Esophagus muscularis mucosa (tissue), 4 donors: ENCODE data around the gene SEPTIN10. TPM values are rescaled to one million over a fixed set of nuclear protein-coding genes. Genes with fewer than 3 reads are reported as not detected.
"Not testable (repeated sequence)": the region's sequence is repeated elsewhere in the genome, so short reads cannot be mapped to it uniquely, and the experiment has no call there.

Source experiments
- DNase-seq: peaks from one replicate; pipeline ENCODE4 v3.0.0-alpha.2; 2017; ENCODE audit errors: extremely low spot score
- H3K27ac ChIP-seq, 4 donors: fragments of 200-600 bp; sonication (generic); replicated peaks in 1 of 4; 1 replicate in 3 of 4; 2 replicates in 1 of 4; pipeline ENCODE4 v1.5.1; 2016 to 2019; ENCODE audit warnings: mild to moderate bottlenecking in 1 of 4
- H3K27me3 ChIP-seq, 4 donors: fragments of 200-600 bp; sonication (generic); one replicate each; pipeline versions ENCODE4 v1.5.1 to v1.6.0; 2016 to 2019
- H3K36me3 ChIP-seq, 4 donors: fragments of 200-600 bp; sonication (generic); one replicate each; pipeline ENCODE4 v1.5.1; 2016 to 2019
- H3K4me1 ChIP-seq, 4 donors: fragments of 200-600 bp; sonication (generic); one replicate each; pipeline ENCODE4 v1.5.1; 2016 to 2019
- H3K4me3 ChIP-seq, 4 donors: fragments of 200-600 bp; sonication (generic); 1 replicate in 2 of 4; 2 replicates in 2 of 4; pipeline ENCODE4 v1.5.1; 2016 to 2019; ENCODE audit warnings: mild to moderate bottlenecking in 4 of 4, moderate library complexity in 1 of 4
- H3K9me3 ChIP-seq, 4 donors: fragments of 200-600 bp; sonication (generic); 1 replicate in 3 of 4; 2 replicates in 1 of 4; pipeline ENCODE4 v1.5.1; 2016 to 2019
- EP300 ChIP-seq: sonication (generic); formaldehyde crosslinking; IDR thresholded peaks from one replicate; pipeline ENCODE4 v1.6.1; 2017; ENCODE audit warnings: antibody characterized with exemption
- POLR2A ChIP-seq: fragments of 450-650 bp; IDR thresholded peaks from one replicate; pipeline ENCODE4 v1.6.1; 2017; ENCODE audit warnings: antibody characterized with exemption, moderate library complexity, mild to moderate bottlenecking, low read depth
- POLR2AphosphoS5 ChIP-seq, 2 donors: sonication (generic); formaldehyde crosslinking; IDR thresholded peaks; one replicate each; pipeline ENCODE4 v1.6.1; 2017; ENCODE audit warnings: antibody characterized with exemption in 2 of 2
- WGBS: methylation state at CpG from one replicate; pipeline ENCODE4 v1.1.5; 2018; 5-methylcytosine and 5-hydroxymethylcytosine counted together
- intact Hi-C: fragments of 100-400 bp; cut with DNase I; formaldehyde crosslinking; loops from one replicate; pipeline ENCODE4 v1.15.1; 2023
- total RNA-seq, 4 donors: library from RNA; depleted of rRNA; stranded (reverse); fragments of >200 nt; gene quantifications; one replicate each; pipeline versions ENCODE4 v1.1.0 to v1.2.1, GENCODE V29; 2016
- TF ChIP-seq, protein P1 (sequence below), 3 experiments: fragments of 200-600 bp in 2 of 3; fragments of 450-650 bp in 1 of 3; sonication (generic) in 2 of 3; IDR thresholded peaks; one replicate each; pipeline ENCODE4 v1.5.1; 2017 to 2019; ENCODE audit warnings: antibody characterized with exemption in 3 of 3, mild to moderate bottlenecking in 2 of 3, moderate library complexity in 1 of 3

The SEPTIN10 gene
- total RNA-seq, 4 donors from 2014 or later: 133 to 203 (median 159) TPM

DNA sequence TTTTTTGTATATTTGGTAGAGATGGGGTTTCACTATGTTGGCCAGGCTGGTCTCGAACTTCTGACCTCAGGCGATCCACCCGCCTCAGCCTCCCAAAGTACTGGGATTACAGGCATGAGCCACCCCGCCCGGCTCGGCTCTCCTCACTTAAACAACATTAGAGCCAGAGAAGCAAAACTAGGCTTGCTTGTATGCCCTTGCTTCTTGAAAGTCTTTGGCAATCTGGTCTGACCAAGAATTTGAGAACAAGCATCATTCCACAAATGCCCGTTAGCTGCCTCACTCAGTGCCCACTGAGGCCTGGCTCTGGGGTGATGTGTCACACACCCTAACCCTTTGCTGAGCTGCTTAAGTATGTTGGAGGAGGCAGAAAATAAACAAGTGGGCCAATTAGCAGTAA, 33.9 kb upstream of the SEPTIN10 start:
- TF ChIP-seq, protein P1, sequence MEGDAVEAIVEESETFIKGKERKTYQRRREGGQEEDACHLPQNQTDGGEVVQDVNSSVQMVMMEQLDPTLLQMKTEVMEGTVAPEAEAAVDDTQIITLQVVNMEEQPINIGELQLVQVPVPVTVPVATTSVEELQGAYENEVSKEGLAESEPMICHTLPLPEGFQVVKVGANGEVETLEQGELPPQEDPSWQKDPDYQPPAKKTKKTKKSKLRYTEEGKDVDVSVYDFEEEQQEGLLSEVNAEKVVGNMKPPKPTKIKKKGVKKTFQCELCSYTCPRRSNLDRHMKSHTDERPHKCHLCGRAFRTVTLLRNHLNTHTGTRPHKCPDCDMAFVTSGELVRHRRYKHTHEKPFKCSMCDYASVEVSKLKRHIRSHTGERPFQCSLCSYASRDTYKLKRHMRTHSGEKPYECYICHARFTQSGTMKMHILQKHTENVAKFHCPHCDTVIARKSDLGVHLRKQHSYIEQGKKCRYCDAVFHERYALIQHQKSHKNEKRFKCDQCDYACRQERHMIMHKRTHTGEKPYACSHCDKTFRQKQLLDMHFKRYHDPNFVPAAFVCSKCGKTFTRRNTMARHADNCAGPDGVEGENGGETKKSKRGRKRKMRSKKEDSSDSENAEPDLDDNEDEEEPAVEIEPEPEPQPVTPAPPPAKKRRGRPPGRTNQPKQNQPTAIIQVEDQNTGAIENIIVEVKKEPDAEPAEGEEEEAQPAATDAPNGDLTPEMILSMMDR (IDR thresholded peaks at IDR 0.05): no peak
- TF ChIP-seq POLR2A (no peak), EP300 (no peak), POLR2AphosphoS5 (IDR thresholded peaks at IDR 0.05) (no peak)
- peaks cover 10 to 17% (median 15%) of the 10 kb centered on the region in 4 donors for H3K4me1 ChIP-seq
- WGBS: 95% methylated on average over 6 of the region's 7 CpGs
- no peak for DNase-seq
- H3K27me3 ChIP-seq: no peaks in the 10 kb centered on the region
- H3K9me3 ChIP-seq: no peaks in the 10 kb centered on the region
- H3K27ac ChIP-seq: no peak overlapping the region
- intact Hi-C loops: no loop called here
- H3K36me3 ChIP-seq: no peaks in the 10 kb centered on the region
- no peak overlapping the region for H3K4me3 ChIP-seq

DNA sequence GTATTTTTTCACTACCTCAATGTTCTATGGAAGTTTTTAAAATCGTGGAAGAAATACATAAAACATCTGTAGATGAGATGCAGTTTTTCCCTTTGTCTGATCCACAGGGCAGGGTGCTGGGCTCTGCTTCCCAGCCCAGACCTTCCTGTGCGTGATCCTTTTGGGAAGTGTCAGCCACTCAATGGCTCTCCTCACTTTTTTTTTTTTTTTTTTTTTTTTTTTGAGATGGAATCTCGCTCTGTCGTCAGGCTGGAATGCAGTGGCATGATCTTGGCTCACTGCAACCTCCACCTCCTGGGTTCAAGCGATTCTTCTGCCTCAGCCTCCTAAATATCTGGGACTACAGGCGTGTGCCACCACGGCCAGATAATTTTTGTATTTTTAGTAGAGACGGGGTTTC, 33.2 kb upstream of the SEPTIN10 start:
- no peak overlapping the region for H3K4me3 ChIP-seq
- no peak overlapping the region for H3K27ac ChIP-seq
- TF ChIP-seq POLR2A (no peak), POLR2AphosphoS5 (IDR thresholded peaks at IDR 0.05) (no peak), EP300 (no peak)
- TF ChIP-seq, protein P1 (IDR thresholded peaks at IDR 0.05): no peak
- 91% methylated on average over 8 of the region's 8 CpGs for WGBS
- no peaks in the 10 kb centered on the region for H3K9me3 ChIP-seq
- intact Hi-C loops: no loop called here
- H3K36me3 ChIP-seq: no peaks in the 10 kb centered on the region
- no peaks in the 10 kb centered on the region for H3K27me3 ChIP-seq
- DNase-seq: no peak
- peaks cover 10 to 17% (median 15%) of the 10 kb centered on the region in 4 donors for H3K4me1 ChIP-seq

DNA sequence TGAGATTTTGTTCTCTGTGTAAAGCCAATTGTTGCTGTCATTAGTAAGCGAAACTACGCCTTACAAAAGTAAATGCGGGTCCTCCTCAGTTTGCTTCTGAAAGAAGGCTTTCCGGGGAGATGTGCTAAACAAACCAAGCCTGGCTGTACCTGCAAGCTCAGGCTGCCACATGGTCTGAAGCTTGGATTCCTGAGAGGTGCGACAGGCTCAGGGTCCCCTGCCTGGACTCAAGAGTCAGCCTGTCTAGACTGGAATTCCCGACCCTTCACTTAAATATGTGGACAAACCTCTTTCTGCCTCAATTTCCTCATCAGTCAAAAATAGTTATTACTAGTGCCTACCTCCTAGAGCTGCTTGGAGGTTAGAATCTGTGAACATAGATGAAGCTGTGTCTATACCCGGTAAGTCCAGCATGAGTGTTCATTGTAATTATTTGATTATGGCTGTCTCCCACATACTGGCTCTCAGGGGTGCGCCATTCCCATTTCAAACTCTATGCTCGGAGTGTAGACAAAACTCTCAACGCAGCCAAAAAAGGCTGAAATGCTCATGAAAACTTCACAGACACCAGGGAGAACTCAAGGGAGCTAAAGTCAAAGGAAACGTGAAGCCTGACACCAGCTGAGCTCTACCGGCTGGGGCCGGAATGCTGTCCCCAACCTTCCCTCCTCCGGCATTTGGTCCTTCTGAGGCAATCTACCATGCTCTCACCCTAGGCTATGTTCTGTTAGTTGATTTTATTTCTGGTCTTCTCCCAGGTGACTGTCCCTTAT, 31.8 kb upstream of the SEPTIN10 start:
- TF ChIP-seq, protein P1 (IDR thresholded peaks at IDR 0.05): no peak
- TF ChIP-seq EP300: no peak
- no peak for TF ChIP-seq POLR2A
- no peak for TF ChIP-seq POLR2AphosphoS5 (IDR thresholded peaks at IDR 0.05)
- H3K27ac ChIP-seq: peak overlapping the region in 1 of 4 donors; percentile 61
- H3K9me3 ChIP-seq: no peaks in the 10 kb centered on the region
- no peaks in the 10 kb centered on the region for H3K27me3 ChIP-seq
- H3K36me3 ChIP-seq: no peaks in the 10 kb centered on the region
- H3K4me1 ChIP-seq: peaks cover 10 to 17% (median 15%) of the 10 kb centered on the region in 4 donors
- intact Hi-C loops: no loop called here
- no peak for DNase-seq
- H3K4me3 ChIP-seq: no peak overlapping the region
- 95% methylated on average over 14 of the region's 14 CpGs for WGBS

DNA sequence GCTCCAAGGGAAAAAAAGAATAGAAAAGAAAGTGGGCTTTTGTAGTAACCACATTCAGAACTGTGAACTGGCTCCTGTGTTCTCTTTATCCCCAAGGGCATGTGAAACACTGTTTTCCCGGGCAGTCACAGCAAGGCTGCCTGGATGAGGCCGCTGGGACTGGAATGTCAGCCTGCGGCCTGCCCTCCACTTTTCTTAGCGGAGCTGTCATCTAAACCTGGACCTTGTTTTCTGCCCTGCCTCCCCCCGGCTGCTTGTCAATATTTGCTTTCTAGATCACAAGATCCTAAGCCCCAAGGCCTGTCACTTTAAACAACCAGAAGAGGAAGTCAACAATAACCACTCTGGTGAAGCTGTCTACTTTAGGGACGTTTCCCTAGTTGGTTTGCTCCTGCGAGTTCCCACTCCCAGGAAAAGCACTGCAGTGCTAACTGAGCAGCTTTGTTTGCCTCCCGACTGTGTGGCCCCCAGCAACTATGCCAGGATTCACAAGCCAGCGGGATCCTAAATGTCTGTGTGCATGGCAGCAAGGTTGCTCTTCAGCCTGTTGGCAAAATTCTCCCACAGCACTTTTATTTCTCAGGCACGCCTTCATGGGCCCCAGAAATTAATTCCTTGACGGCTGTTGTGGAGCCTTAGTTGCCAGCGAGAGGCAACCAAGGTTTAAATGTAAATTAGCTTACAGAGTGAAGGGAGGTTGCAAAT, 31.0 kb upstream of the SEPTIN10 start:
- intact Hi-C loops: no loop called here
- DNase-seq: no peak
- TF ChIP-seq POLR2A (no peak), POLR2AphosphoS5 (IDR thresholded peaks at IDR 0.05) (no peak), EP300 (no peak)
- TF ChIP-seq, protein P1 (IDR thresholded peaks at IDR 0.05): no peak
- 68% methylated on average over 8 of the region's 12 CpGs for WGBS
- peak overlapping the region; percentile 61 to 75 (median 65) for H3K27ac ChIP-seq
- no peak overlapping the region for H3K4me3 ChIP-seq
- peaks cover 10 to 17% (median 15%) of the 10 kb centered on the region in 4 donors for H3K4me1 ChIP-seq
- H3K27me3 ChIP-seq: no peaks in the 10 kb centered on the region
- H3K36me3 ChIP-seq: no peaks in the 10 kb centered on the region
- H3K9me3 ChIP-seq: no peaks in the 10 kb centered on the region

DNA sequence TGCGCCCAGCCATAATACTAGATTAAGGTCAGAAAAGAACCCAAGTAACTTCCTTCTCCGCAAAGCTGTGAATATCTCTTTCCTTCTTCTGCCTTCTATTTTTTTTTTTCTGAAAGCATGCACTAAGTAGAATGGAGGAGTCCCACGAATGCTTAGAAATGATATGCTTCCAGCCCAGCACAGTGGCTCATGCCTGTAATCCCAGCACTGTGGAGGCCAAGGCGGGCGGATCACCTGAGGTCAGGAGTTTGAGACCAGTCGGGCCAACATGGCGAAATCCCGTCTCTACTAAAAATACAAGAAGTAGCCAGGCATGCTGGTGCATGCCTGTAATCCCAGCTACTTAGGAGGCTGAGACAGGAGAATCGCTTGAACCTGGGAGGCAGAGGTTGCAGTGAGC, 26.2 kb upstream of the SEPTIN10 start:
- H3K27me3 ChIP-seq, H3K36me3 ChIP-seq, H3K27ac ChIP-seq, intact Hi-C loops, H3K9me3 ChIP-seq, H3K4me3 ChIP-seq, DNase-seq: not testable (repeated sequence)
- WGBS: 93% methylated on average over 9 of the region's 9 CpGs
- peaks cover 9 to 30% (median 22%) of the 10 kb centered on the region in 4 donors for H3K4me1 ChIP-seq
